HFF-Myc (cell line): ENCODE results near the gene AGAP1.

Experiments
- DNase-seq: peaks from one replicate; pipeline ENCODE4 v3.0.0-alpha.2; 2011; ENCODE audit warnings: low read depth; ENCODE audit errors: extremely low read depth
- H3K4me3 ChIP-seq: replicated peaks from 2 replicates; pipeline ENCODE4 v1.5.1; 2011; ENCODE audit warnings: low read depth, mild to moderate bottlenecking, control low read depth, low read length
- TF ChIP-seq, protein P1 (sequence below): IDR thresholded peaks from 2 replicates; pipeline ENCODE4 v1.5.1; 2012; ENCODE audit warnings: mild to moderate bottlenecking, low read depth, low read length, control low read depth; ENCODE audit errors: missing control alignments

Gene AGAP1

DNA sequence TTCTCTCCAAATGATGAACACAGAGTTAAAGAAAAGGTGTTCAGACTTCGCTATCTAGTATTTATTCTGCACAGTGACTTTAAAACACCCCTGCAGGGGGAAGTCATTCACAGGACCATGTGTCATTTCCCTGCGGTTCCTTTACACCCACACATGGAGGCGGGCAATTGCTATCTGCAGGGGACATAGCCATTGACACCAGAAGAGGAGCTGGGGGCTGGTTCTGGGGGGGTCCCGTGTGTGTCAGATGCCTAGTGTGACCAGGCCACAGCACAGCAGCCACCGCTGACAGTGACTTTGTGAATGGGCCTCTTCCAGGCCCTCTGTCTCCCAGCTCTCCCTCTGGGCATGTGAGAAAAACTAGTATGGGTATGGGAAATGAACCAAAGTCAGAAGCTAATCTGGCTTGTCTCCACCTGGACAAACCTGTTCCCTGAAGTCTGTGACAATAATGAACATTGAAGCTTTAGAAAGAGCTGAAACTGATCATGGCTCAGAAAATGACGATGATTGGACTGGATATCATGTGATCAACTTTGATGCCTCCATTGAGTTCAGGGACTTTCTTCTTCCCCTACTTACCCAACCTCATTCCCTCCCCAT lies 681.8 kb downstream of the AGAP1 start:
- TF ChIP-seq, protein P1, sequence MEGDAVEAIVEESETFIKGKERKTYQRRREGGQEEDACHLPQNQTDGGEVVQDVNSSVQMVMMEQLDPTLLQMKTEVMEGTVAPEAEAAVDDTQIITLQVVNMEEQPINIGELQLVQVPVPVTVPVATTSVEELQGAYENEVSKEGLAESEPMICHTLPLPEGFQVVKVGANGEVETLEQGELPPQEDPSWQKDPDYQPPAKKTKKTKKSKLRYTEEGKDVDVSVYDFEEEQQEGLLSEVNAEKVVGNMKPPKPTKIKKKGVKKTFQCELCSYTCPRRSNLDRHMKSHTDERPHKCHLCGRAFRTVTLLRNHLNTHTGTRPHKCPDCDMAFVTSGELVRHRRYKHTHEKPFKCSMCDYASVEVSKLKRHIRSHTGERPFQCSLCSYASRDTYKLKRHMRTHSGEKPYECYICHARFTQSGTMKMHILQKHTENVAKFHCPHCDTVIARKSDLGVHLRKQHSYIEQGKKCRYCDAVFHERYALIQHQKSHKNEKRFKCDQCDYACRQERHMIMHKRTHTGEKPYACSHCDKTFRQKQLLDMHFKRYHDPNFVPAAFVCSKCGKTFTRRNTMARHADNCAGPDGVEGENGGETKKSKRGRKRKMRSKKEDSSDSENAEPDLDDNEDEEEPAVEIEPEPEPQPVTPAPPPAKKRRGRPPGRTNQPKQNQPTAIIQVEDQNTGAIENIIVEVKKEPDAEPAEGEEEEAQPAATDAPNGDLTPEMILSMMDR = no peak
- DNase-seq = no peak

DNA sequence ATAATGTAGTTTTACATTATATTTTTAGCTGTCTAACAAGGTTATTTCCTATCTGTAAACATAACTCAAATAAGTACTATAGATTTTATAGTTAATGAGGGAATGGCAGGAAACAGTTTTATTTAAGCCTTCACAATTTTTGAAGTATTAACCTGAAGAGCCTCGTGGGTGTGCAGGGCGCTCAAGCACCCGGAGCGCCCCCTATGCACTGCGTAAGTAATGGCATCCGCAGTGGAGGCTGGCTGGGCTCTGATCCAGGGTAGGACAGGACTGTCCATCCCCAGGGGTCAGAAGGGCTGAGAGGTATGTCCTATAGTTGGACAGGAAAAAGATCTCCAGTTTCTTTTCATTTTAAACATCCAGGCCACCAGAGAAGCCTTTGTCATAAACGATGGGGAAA lies 682.6 kb downstream of the AGAP1 start:
- DNase-seq = no peak
- TF ChIP-seq, protein P1 = peak; percentile 73
- no peak overlapping the region for H3K4me3 ChIP-seq

More for the DNA sequence above, 681.8 kb downstream of the AGAP1 start:
- H3K4me3 ChIP-seq = no peak overlapping the region

DNA sequence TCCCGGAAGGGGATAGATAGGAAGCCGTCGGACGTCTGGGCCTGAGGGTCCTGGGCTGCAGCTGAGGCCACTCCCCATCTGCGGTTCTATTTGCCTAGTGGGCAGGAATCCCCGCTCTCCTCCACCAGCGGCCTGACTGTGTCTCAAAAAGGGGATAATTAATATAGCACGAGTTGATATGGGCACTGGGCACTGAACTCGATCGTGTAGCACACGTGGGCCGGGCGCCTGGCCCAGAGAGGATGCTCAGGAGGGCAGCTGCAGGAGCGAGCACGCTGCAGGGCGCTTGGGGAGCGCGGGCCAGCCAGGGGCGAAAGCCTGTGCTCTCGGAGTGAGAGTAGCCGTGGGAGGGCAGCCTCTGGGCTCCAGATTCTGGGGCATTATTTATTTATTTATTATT lies 683.1 kb downstream of the AGAP1 start:
- H3K4me3 ChIP-seq = no peak overlapping the region
- DNase-seq = no peak
- TF ChIP-seq, protein P1 = no peak

DNA sequence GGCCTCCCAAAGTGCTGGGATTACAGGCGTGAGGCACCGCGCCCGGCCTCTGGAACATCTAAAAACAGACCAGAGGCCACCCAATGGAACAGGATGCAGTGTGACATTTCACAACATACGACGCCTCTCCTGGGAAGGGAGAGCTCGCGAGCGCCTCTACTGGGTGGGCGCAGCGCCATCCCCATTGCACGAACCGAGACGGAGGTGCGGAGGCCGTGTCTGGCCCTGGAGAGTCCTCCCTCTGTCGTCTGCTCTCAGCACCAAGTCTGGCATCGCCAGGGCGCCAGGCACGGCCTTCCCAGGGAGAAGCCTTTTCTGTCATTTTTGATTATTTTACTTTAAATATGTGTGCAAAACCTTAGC lies 683.7 kb downstream of the AGAP1 start:
- no peak for DNase-seq
- no peak overlapping the region for H3K4me3 ChIP-seq
- TF ChIP-seq, protein P1 = peak; percentile 14

DNA sequence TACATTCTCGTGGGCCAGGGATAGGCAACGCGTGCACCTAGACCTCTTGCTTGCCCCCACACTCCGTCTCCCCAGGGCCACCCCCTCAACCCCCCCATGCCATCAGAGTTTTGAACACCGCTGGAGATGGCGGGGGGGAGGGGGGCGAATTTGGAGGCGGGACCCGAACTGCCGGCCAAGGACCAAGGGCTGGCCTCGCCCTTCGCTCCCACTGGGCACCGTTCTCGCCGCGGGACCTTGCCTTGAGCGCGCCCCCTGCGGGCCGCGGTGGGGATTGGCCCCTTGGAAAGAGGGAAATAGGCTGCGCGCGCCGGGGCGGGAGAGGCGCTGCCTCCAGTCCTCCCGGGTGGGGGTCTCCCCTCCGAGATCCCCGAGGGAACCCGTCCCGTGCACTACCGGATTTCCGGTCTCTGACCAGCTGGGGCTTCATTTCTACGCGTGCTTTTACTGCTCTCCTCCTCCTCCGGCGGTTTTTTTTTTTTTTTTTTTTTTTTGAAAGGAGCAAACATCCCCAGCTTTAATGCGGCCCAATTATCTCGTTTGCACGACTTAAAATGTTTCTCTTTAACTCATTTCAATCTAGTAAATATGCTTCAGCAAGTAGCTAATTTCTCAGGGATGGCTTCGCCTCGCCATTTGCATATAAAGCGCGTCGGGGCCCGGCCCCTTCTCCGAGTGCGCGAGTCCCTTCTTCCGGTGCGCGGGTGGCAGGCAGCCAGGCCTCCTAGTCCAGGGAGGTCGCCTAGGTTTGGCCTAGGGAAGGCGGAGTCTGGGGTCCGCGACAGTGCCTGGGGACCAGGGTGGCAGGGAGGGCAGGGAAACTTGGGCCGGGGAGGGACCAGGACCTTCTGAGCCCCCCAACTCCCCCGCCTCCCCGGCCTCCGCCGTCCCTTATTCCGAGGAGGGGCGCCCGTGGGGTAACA lies 684.4 kb downstream of the AGAP1 start:
- DNase-seq = no peak
- TF ChIP-seq, protein P1 = peak; percentile 80
- peak overlapping the region; percentile 33 for H3K4me3 ChIP-seq

DNA sequence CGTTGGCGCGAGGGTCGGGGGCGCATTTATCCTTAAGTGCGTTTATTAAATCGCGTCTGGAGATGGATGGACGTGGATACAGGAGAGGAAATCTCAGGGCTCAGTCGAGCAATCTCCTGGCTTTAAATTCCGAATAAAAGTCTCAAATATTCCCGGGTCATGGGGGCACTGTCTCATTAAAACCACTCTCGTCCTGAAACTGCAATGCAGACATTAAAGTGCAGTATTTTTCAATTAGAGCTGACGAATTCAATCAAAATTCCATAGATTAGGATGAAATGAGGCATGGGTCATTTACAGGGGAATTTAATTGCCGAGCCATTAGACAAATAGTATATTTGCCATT lies 685.0 kb downstream of the AGAP1 start:
- TF ChIP-seq, protein P1 = no peak
- peak overlapping the region; percentile 33 for H3K4me3 ChIP-seq
- no peak for DNase-seq
